Keratinocyte (primary cell): Measurements from ENCODE around the gene GPX4. TPM values are rescaled to one million over a fixed set of nuclear protein-coding genes. Genes with fewer than 3 reads are reported as not detected.

Experiments used
- DNase-seq: peaks from one replicate; pipeline ENCODE4 v3.0.0-alpha.2; 2011; ENCODE audit warnings: low read depth, missing footprints, low spot score
- FAIRE-seq: peaks from 2 replicates; lab custom pipeline; 2011; peaks lifted over from hg19 to GRCh38; lab: Jason Lieb, UNC
- H2AFZ ChIP-seq: 2 replicates; pipeline ENCODE4 v1.6.0; 2012; ENCODE audit warnings: low read length, control low read depth, inconsistent platforms; ENCODE audit not compliant: control insufficient read depth
- H3K27ac ChIP-seq: 2 replicates; pipeline ENCODE4 v1.5.1; 2011; ENCODE audit warnings: low read length; ENCODE audit not compliant: control insufficient read depth, insufficient read depth
- H3K27me3 ChIP-seq: 3 replicates; pipeline ENCODE4 v1.6.0; 2011; ENCODE audit warnings: low read length; ENCODE audit not compliant: control insufficient read depth, insufficient read depth; ENCODE audit errors: extremely low read depth
- H3K36me3 ChIP-seq, 2 experiments: 2 replicates in 1 of 2; 3 replicates in 1 of 2; pipeline ENCODE4 v1.5.1; 2011; ENCODE audit warnings: low read length in 2 of 2, mild to moderate bottlenecking in 1 of 2; ENCODE audit not compliant: control insufficient read depth in 2 of 2, insufficient read depth in 2 of 2; ENCODE audit errors: extremely low read depth in 1 of 2
- H3K4me1 ChIP-seq: 3 replicates; pipeline ENCODE4 v1.5.1; 2011; ENCODE audit warnings: low read length; ENCODE audit not compliant: control insufficient read depth, insufficient read depth; ENCODE audit errors: extremely low read depth
- H3K4me2 ChIP-seq: 3 replicates; pipeline ENCODE4 v1.6.0; 2011; ENCODE audit warnings: low read depth, low read length; ENCODE audit not compliant: control insufficient read depth, insufficient read depth; ENCODE audit errors: extremely low read depth
- H3K4me3 ChIP-seq, 3 experiments: fragments of 200-600 bp in 1 of 3; sonication (generic) in 1 of 3; 2 replicates in 2 of 3; 3 replicates in 1 of 3; pipeline ENCODE4 v1.5.1; 2011 to 2016; ENCODE audit warnings: low read length in 3 of 3, mild to moderate bottlenecking in 3 of 3, control low read depth in 2 of 3, inconsistent platforms in 1 of 3, low read depth in 1 of 3, mixed read lengths in 1 of 3, mixed run types in 1 of 3, moderate library complexity in 1 of 3; ENCODE audit not compliant: control insufficient read depth in 2 of 3, insufficient read depth in 2 of 3; ENCODE audit errors: extremely low read depth in 1 of 3
- H3K79me2 ChIP-seq: 2 replicates; pipeline ENCODE4 v1.6.0; 2012; ENCODE audit warnings: low read length; ENCODE audit not compliant: control insufficient read depth, insufficient read depth
- H3K9ac ChIP-seq: 3 replicates; pipeline ENCODE4 v1.6.0; 2011; ENCODE audit warnings: low read length; ENCODE audit not compliant: control insufficient read depth, insufficient read depth; ENCODE audit errors: extremely low read depth
- H3K9me1 ChIP-seq: 3 replicates; pipeline ENCODE4 v1.6.0; 2011; ENCODE audit warnings: low read length; ENCODE audit not compliant: control insufficient read depth, insufficient read depth; ENCODE audit errors: extremely low read depth
- H3K9me3 ChIP-seq: 2 replicates; pipeline ENCODE4 v1.5.1; 2012; ENCODE audit warnings: low read depth, low read length; ENCODE audit not compliant: control insufficient read depth
- H4K20me1 ChIP-seq: 3 replicates; pipeline ENCODE4 v1.6.0; 2011; ENCODE audit warnings: low read length; ENCODE audit not compliant: control insufficient read depth, insufficient read depth; ENCODE audit errors: extremely low read depth
- EZH2 ChIP-seq: IDR thresholded peaks from one replicate; pipeline ENCODE4 v1.6.1; 2012; ENCODE audit warnings: inconsistent platforms, mild to moderate bottlenecking, low read length, moderate library complexity
- dilution Hi-C: fragments of 300-500 bp; cut with MboI; formaldehyde crosslinking; loops from one replicate; pipeline ENCODE4 v1.7.0; 2020; ENCODE audit warnings: low sequenced_read_pairs; ENCODE audit not compliant: extremely low pct_ligation_motif_present
- polyA plus RNA-seq, 5 experiments: library from polyadenylated mRNA; depleted of rRNA in 3 of 5; stranded (reverse) in 3 of 5; stranded (forward) in 1 of 5; unstranded in 1 of 5; fragments of >200 nt; gene quantifications; 1 replicate in 1 of 5; 2 replicates in 3 of 5; 3 replicates in 1 of 5; pipeline versions ENCODE4 v1.2.1 to v1.2.3, GENCODE V29; 2011 to 2012; ENCODE audit warnings: missing spikeins in 2 of 5, low read depth in 1 of 5, low replicate concordance in 1 of 5
- TF ChIP-seq, protein P1 (sequence below), 3 experiments: IDR thresholded peaks in 1 of 3; conservative IDR thresholded peaks in 1 of 3; optimal IDR thresholded peaks in 1 of 3; 2 replicates in 2 of 3; 3 replicates in 1 of 3; pipeline versions ENCODE3 to v1.5.1; 2011; ENCODE audit warnings: low read length in 3 of 3, mild to moderate bottlenecking in 3 of 3, moderate library complexity in 2 of 3, control low read depth in 1 of 3, inconsistent platforms in 1 of 3; ENCODE audit not compliant: insufficient read depth in 2 of 3; ENCODE audit errors: extremely low read depth in 1 of 3

The GPX4 gene
- polyA plus RNA-seq, 1 donor (not counting 4 experiments of a cell fraction or from before 2014, with no cell fraction given), result 193 TPM

DNA sequence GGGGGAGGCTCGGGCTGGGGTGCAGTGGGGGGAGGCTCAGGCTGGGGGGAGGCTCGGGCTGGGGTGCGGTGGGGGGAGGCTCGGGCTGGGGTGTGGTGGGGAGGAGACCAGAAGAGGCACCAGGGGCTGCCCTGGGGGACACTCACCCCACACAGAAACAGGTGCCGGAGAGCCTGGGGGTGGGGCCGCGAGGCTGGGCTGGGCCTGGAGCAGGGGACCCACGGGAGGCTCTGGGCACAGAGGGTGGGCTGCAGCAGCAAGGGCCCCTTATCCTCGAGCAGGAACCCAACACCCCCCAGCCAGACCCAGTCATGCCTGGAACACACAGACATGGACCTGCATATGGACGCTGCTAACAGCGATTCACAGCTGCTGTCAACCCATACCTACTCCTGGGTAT lies 34.3 kb downstream of the GPX4 start:
- H3K79me2 ChIP-seq, result peaks cover 48% of the 10 kb centered on the region
- TF ChIP-seq, protein P1, sequence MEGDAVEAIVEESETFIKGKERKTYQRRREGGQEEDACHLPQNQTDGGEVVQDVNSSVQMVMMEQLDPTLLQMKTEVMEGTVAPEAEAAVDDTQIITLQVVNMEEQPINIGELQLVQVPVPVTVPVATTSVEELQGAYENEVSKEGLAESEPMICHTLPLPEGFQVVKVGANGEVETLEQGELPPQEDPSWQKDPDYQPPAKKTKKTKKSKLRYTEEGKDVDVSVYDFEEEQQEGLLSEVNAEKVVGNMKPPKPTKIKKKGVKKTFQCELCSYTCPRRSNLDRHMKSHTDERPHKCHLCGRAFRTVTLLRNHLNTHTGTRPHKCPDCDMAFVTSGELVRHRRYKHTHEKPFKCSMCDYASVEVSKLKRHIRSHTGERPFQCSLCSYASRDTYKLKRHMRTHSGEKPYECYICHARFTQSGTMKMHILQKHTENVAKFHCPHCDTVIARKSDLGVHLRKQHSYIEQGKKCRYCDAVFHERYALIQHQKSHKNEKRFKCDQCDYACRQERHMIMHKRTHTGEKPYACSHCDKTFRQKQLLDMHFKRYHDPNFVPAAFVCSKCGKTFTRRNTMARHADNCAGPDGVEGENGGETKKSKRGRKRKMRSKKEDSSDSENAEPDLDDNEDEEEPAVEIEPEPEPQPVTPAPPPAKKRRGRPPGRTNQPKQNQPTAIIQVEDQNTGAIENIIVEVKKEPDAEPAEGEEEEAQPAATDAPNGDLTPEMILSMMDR (optimal IDR thresholded peaks at IDR 0.05 in 1 of 3, IDR thresholded peaks at IDR 0.05 in 1 of 3, conservative IDR thresholded peaks at IDR 0.05 in 1 of 3; ENCODE audit: extremely low read depth in 1 of 3, insufficient read depth in 2 of 3, low read length in 3 of 3), result no peak
- no peak for TF ChIP-seq EZH2

DNA sequence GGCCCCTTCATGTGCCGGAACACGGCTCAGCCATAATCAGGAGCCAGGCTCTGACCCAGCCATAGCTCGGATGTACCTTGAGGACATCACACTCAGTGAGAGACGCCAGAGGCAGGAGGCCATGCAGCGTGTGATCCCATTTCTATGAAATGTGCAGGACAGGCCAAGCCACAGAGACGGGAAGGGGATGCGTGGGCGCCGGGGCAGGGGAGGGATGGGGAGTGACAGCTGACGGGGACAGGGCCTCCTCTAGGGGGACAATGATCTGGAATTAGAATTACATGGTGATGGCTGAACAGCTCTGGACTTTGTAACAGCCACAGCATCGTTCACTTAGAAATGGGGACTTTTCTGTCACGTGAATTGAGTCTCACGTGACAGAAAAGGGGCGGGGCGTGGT lies 35.3 kb downstream of the GPX4 start:
- Histone ChIP-seq H3K9me1 (no peaks in the 10 kb centered on the region), H3K27me3 (no peaks in the 10 kb centered on the region), H2AFZ (no peak overlapping the region), H3K4me2 (no peak overlapping the region), H3K9ac (no peak overlapping the region), H3K79me2 (peaks cover 40% of the 10 kb centered on the region), H3K36me3 (peaks cover 22 to 30% of the 10 kb centered on the region in 2 experiments), H3K9me3 (no peaks in the 10 kb centered on the region), H4K20me1 (peaks cover under 1% of the 10 kb centered on the region), H3K4me3 (no peak overlapping the region), H3K27ac (no peak overlapping the region), H3K4me1 (no peaks in the 10 kb centered on the region)
- dilution Hi-C loops, result no loop called here
- FAIRE-seq (no peak), DNase-seq (no peak)
- TF ChIP-seq, protein P1 (optimal IDR thresholded peaks at IDR 0.05 in 1 of 3, IDR thresholded peaks at IDR 0.05 in 1 of 3, conservative IDR thresholded peaks at IDR 0.05 in 1 of 3; ENCODE audit: extremely low read depth in 1 of 3, insufficient read depth in 2 of 3, low read length in 3 of 3), result no peak
- no peak for TF ChIP-seq EZH2

More for the DNA sequence above, 34.3 kb downstream of the GPX4 start:
- Histone ChIP-seq H3K4me1 (no peaks in the 10 kb centered on the region), H3K9ac (no peak overlapping the region), H3K36me3 (peaks cover 21% of the 10 kb centered on the region in 2 experiments), H2AFZ (no peak overlapping the region), H3K9me1 (no peaks in the 10 kb centered on the region), H3K4me2 (no peak overlapping the region), H4K20me1 (peaks cover 6% of the 10 kb centered on the region), H3K27me3 (no peaks in the 10 kb centered on the region), H3K4me3 (no peak overlapping the region), H3K9me3 (no peaks in the 10 kb centered on the region), H3K27ac (no peak overlapping the region)
- FAIRE-seq (no peak), DNase-seq (no peak)
- dilution Hi-C loops, result no loop called here
